ENCODE data around the gene MAP3K21.

The MAP3K21 gene

DNA sequence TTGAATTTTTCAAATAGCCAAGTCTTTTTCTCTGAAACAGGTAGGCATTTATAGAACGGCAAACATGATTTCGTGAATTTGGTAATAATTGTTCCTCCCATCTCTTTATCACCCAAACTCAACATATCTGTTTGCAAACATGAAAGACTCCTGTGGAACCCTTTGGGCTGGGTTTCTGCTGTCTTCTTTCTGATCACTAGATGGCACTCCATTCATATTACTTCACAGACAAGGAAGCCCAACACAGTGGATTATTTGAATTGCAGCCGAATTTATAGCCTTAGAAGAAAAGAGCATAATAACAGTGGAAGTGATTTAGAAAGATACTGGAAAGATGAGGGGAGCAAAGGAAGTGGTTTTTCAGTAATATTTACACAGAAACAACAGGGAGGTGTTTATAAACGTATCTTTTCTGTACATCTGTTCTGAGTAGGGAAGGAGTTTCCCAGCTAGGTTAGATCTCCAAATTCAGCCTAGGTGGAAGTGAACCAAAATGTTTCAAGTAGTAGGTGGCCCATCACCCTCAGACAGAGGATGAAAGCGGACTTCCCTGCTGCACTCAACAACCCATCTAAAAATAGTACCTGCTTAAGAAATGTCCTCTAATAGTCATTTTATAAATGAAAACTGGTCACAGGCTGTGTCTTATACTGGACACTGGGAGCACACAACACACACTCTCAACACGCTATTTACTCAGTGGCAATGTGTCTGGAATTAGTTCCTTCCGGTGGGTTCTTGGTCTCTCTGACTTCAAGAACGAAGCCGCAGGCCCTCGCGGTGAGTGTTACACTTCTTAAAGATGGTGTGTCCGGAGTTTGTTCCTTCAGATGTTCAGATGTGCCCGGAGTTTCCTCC, 67.6 kb downstream of the MAP3K21 start:
- Histone ChIP-seq H3K27ac (ENCODE audit: extremely low read depth, low read depth, low read length) (no peak overlapping the region), H3K4me3 (ENCODE audit: low read depth, low read length) (no peak overlapping the region), H3K36me3 (ENCODE audit: control insufficient read depth in 2 of 2, insufficient read depth in 1 of 2, low read length in 2 of 2) (no peaks in the 10 kb centered on the region), H3K4me1 (ENCODE audit: control insufficient read depth, insufficient read depth, low read length) (no peaks in the 10 kb centered on the region), H3K9me3 (ENCODE audit: control insufficient read depth, insufficient read depth, low read depth, low read length) (no peaks in the 10 kb centered on the region)
- CTCF ChIA-PET = interaction anchor here (0.5 to 2.1 kb wide), 21 partner anchors 10 to 915 kb away, joined by 3 to 14 read pairs (median 3); no protein-coding TSS in a partner anchor
- TF ChIP-seq RBAK (tag by site-specific recombination; IDR thresholded peaks at IDR 0.05) (no peak), ZNF184 (tag by site-specific recombination; IDR thresholded peaks at IDR 0.05) (0 out of 2 replicates have a peak, but pooled peaks have one; percentile 11), ZNF660 (tag by site-specific recombination; IDR thresholded peaks at IDR 0.05) (peak; percentile 85; the same call in 1 of the 2 replicates), SP7 (tag by site-specific recombination; IDR thresholded peaks at IDR 0.05) (0 out of 2 replicates have a peak, but pooled peaks have one; percentile 21), ZNF654 (tag by site-specific recombination; IDR thresholded peaks at IDR 0.05; ENCODE audit: low read depth) (peak; percentile 97), ZBTB17 (tag by site-specific recombination; IDR thresholded peaks at IDR 0.05) (peak; percentile 43; the same call in 1 of the 2 replicates)
- TF ChIP-seq, protein P1, sequence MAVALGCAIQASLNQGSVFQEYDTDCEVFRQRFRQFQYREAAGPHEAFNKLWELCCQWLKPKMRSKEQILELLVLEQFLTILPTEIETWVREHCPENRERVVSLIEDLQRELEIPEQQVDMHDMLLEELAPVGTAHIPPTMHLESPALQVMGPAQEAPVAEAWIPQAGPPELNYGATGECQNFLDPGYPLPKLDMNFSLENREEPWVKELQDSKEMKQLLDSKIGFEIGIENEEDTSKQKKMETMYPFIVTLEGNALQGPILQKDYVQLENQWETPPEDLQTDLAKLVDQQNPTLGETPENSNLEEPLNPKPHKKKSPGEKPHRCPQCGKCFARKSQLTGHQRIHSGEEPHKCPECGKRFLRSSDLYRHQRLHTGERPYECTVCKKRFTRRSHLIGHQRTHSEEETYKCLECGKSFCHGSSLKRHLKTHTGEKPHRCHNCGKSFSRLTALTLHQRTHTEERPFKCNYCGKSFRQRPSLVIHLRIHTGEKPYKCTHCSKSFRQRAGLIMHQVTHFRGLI (tag by site-specific recombination; IDR thresholded peaks at IDR 0.05) = peak; percentile 95
- TF ChIP-seq, protein P2, sequence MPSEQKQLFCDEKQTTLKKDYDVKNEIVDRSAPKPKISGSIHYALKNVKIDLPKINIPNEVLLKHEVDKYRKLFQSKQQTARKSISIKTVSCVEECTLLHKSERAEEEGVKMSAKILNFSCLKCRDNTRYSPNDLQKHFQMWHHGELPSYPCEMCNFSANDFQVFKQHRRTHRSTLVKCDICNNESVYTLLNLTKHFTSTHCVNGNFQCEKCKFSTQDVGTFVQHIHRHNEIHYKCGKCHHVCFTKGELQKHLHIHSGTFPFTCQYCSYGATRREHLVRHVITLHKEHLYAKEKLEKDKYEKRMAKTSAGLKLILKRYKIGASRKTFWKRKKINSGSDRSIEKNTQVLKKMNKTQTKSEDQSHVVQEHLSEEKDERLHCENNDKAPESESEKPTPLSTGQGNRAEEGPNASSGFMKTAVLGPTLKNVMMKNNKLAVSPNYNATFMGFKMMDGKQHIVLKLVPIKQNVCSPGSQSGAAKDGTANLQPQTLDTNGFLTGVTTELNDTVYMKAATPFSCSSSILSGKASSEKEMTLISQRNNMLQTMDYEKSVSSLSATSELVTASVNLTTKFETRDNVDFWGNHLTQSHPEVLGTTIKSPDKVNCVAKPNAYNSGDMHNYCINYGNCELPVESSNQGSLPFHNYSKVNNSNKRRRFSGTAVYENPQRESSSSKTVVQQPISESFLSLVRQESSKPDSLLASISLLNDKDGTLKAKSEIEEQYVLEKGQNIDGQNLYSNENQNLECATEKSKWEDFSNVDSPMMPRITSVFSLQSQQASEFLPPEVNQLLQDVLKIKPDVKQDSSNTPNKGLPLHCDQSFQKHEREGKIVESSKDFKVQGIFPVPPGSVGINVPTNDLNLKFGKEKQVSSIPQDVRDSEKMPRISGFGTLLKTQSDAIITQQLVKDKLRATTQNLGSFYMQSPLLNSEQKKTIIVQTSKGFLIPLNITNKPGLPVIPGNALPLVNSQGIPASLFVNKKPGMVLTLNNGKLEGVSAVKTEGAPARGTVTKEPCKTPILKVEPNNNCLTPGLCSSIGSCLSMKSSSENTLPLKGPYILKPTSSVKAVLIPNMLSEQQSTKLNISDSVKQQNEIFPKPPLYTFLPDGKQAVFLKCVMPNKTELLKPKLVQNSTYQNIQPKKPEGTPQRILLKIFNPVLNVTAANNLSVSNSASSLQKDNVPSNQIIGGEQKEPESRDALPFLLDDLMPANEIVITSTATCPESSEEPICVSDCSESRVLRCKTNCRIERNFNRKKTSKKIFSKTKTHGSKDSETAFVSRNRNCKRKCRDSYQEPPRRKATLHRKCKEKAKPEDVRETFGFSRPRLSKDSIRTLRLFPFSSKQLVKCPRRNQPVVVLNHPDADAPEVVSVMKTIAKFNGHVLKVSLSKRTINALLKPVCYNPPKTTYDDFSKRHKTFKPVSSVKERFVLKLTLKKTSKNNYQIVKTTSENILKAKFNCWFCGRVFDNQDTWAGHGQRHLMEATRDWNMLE (tag by site-specific recombination; conservative IDR thresholded peaks at IDR 0.05; ENCODE audit: low read depth) = no peak
- TF ChIP-seq, protein P3, sequence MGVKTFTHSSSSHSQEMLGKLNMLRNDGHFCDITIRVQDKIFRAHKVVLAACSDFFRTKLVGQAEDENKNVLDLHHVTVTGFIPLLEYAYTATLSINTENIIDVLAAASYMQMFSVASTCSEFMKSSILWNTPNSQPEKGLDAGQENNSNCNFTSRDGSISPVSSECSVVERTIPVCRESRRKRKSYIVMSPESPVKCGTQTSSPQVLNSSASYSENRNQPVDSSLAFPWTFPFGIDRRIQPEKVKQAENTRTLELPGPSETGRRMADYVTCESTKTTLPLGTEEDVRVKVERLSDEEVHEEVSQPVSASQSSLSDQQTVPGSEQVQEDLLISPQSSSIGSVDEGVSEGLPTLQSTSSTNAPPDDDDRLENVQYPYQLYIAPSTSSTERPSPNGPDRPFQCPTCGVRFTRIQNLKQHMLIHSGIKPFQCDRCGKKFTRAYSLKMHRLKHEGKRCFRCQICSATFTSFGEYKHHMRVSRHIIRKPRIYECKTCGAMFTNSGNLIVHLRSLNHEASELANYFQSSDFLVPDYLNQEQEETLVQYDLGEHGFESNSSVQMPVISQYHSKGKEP (tag by site-specific recombination; IDR thresholded peaks at IDR 0.05) = 0 out of 2 replicates have a peak, but pooled peaks have one; percentile 38
- TF ChIP-seq, protein P4, sequence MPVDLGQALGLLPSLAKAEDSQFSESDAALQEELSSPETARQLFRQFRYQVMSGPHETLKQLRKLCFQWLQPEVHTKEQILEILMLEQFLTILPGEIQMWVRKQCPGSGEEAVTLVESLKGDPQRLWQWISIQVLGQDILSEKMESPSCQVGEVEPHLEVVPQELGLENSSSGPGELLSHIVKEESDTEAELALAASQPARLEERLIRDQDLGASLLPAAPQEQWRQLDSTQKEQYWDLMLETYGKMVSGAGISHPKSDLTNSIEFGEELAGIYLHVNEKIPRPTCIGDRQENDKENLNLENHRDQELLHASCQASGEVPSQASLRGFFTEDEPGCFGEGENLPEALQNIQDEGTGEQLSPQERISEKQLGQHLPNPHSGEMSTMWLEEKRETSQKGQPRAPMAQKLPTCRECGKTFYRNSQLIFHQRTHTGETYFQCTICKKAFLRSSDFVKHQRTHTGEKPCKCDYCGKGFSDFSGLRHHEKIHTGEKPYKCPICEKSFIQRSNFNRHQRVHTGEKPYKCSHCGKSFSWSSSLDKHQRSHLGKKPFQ (tag by site-specific recombination; IDR thresholded peaks at IDR 0.05) = no peak
- TF ChIP-seq, protein P5, sequence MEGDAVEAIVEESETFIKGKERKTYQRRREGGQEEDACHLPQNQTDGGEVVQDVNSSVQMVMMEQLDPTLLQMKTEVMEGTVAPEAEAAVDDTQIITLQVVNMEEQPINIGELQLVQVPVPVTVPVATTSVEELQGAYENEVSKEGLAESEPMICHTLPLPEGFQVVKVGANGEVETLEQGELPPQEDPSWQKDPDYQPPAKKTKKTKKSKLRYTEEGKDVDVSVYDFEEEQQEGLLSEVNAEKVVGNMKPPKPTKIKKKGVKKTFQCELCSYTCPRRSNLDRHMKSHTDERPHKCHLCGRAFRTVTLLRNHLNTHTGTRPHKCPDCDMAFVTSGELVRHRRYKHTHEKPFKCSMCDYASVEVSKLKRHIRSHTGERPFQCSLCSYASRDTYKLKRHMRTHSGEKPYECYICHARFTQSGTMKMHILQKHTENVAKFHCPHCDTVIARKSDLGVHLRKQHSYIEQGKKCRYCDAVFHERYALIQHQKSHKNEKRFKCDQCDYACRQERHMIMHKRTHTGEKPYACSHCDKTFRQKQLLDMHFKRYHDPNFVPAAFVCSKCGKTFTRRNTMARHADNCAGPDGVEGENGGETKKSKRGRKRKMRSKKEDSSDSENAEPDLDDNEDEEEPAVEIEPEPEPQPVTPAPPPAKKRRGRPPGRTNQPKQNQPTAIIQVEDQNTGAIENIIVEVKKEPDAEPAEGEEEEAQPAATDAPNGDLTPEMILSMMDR (tag by site-specific recombination; IDR thresholded peaks at IDR 0.05) = peak; percentile 80
- POLR2A ChIA-PET = no interaction called here

All from HEK293 (cell line).